ENCODE results near the gene ANKS1A. TPM values are rescaled to one million over a fixed set of nuclear protein-coding genes. Genes with fewer than 3 reads are reported as not detected.

ANKS1A gene
- polyA plus RNA-seq, 2 of the 4 experiments (the other 2 are of a cell fraction), result 3.6 to 5.9 TPM

DNA sequence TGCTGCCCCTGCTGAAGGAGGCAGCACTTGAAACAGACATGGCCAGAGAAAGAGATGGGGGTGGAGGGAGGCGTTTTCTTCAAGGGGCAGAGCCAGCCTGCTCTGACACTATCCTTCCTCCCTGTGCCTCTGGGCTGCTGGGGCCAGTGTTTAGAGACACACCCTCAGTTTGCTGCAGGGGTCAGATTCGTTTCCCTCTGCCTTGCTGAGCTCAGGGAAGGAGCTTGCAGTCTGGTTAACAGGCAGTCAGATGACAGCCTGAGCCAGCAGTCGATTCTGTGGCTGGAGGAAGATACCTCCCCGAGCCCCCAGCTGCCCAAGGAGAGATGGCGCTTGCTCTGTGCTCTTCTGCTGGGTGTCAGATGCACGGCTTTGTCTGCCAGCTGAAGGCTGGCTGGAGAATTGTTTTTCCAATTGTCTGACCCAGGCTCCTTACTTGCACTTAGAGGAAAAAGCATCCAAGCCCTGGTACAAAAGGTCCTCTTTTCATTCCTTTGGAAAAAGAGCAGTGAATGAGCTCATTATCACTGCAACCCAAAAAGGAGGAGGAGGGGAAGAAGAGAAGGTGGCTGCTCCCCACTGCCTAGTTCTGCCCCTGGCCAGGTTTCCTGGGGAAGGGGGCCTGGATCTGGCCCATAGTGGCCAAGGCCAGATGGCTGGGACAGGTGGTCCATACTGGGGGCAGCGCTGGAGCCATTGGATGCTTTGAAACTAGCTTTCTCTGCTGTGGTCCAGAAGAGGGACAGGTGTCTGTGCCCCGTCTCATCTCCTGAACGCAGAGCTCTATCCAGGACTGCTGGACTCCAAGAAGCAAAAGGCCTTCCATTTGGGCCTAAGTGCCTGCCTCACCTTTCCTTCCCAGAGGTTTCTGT is 163.9 kb downstream of the ANKS1A start:
- H3K9me3 ChIP-seq, result no peaks in the 10 kb centered on the region
- H3K4me1 ChIP-seq, result no peaks in the 10 kb centered on the region
- H3K4me3 ChIP-seq, result no peak overlapping the region
- FAIRE-seq, result no peak
- DNase-seq (ENCODE audit: low read depth in 1 of 2, low spot score in 1 of 2), result no peak
- WGBS (ENCODE audit: missing lambda C conversion rate), result 71% methylated on average over 5 of the region's 9 CpGs
- H3K27ac ChIP-seq, result no peak overlapping the region
- ChIA-PET CTCF (interaction anchor here (0.6 to 0.8 kb wide), 3 partner anchors 10 to 205 kb away, joined by 3 to 4 read pairs (median 3); no protein-coding TSS in a partner anchor), POLR2A (no interaction called here)
- no peak for ATAC-seq
- H3K4me2 ChIP-seq, result no peak overlapping the region
- TF ChIP-seq ZSCAN20 (CRISPR knock-in tag; IDR thresholded peaks at IDR 0.05) (no peak), HOXA7 (CRISPR knock-in tag; IDR thresholded peaks at IDR 0.05) (no peak), CBX2 (IDR thresholded peaks at IDR 0.05; ENCODE audit: borderline replicate concordance, low read depth) (no peak), RCOR1 (IDR thresholded peaks at IDR 0.05; ENCODE audit: low read depth, low read length) (no peak), TFCP2L1 (CRISPR knock-in tag; IDR thresholded peaks at IDR 0.05) (no peak), CHD4 (IDR thresholded peaks at IDR 0.05; ENCODE audit: borderline replicate concordance) (no peak), FOSB (CRISPR knock-in tag; IDR thresholded peaks at IDR 0.05) (no peak), ZNF302 (CRISPR knock-in tag; IDR thresholded peaks at IDR 0.05) (no peak), HEYL (CRISPR knock-in tag; IDR thresholded peaks at IDR 0.05) (no peak), CEBPB (IDR thresholded peaks at IDR 0.05) (no peak), JUN (IDR thresholded peaks at IDR 0.05) (no peak), CBX8 (IDR thresholded peaks at IDR 0.05) (no peak), EHMT2 (IDR thresholded peaks at IDR 0.05; ENCODE audit: low read depth) (no peak), NPAS2 (CRISPR knock-in tag; IDR thresholded peaks at IDR 0.05; ENCODE audit: borderline replicate concordance) (no peak), ZC3H11A (IDR thresholded peaks at IDR 0.05) (no peak), EHF (CRISPR knock-in tag; IDR thresholded peaks at IDR 0.05) (no peak)
- TF ChIP-seq, protein P1, sequence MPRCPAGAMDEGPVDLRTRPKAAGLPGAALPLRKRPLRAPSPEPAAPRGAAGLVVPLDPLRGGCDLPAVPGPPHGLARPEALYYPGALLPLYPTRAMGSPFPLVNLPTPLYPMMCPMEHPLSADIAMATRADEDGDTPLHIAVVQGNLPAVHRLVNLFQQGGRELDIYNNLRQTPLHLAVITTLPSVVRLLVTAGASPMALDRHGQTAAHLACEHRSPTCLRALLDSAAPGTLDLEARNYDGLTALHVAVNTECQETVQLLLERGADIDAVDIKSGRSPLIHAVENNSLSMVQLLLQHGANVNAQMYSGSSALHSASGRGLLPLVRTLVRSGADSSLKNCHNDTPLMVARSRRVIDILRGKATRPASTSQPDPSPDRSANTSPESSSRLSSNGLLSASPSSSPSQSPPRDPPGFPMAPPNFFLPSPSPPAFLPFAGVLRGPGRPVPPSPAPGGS (IDR thresholded peaks at IDR 0.05), result no peak

DNA sequence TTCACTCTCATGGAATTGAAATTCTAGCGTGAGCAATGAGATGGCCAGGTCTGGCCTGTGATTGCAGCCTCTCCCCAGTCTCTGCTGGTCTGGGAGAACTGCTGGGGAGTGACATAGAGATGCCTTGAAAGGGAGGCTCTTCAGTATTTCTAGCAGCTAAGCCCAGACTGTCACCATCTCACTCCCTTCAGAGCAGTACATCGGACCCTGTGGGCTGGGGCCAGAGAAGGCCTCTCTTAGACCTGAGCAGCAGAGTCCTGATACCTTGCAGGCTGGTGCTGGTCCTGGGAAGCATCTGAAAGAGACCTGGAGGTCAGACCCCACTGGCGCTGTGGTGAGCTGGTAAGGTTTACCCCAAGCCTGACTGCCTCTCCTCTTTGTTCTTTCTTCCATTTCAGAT is 164.6 kb downstream of the ANKS1A start:
- Histone ChIP-seq H3K9me3 (no peaks in the 10 kb centered on the region), H3K4me1 (no peaks in the 10 kb centered on the region), H3K4me3 (no peak overlapping the region), H3K4me2 (no peak overlapping the region), H3K27ac (no peak overlapping the region)
- no peak; a peak in 1 of 6 replicates for ATAC-seq
- TF ChIP-seq, protein P2, sequence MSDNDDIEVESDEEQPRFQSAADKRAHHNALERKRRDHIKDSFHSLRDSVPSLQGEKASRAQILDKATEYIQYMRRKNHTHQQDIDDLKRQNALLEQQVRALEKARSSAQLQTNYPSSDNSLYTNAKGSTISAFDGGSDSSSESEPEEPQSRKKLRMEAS (IDR thresholded peaks at IDR 0.05), result no peak
- TF ChIP-seq, protein P3, sequence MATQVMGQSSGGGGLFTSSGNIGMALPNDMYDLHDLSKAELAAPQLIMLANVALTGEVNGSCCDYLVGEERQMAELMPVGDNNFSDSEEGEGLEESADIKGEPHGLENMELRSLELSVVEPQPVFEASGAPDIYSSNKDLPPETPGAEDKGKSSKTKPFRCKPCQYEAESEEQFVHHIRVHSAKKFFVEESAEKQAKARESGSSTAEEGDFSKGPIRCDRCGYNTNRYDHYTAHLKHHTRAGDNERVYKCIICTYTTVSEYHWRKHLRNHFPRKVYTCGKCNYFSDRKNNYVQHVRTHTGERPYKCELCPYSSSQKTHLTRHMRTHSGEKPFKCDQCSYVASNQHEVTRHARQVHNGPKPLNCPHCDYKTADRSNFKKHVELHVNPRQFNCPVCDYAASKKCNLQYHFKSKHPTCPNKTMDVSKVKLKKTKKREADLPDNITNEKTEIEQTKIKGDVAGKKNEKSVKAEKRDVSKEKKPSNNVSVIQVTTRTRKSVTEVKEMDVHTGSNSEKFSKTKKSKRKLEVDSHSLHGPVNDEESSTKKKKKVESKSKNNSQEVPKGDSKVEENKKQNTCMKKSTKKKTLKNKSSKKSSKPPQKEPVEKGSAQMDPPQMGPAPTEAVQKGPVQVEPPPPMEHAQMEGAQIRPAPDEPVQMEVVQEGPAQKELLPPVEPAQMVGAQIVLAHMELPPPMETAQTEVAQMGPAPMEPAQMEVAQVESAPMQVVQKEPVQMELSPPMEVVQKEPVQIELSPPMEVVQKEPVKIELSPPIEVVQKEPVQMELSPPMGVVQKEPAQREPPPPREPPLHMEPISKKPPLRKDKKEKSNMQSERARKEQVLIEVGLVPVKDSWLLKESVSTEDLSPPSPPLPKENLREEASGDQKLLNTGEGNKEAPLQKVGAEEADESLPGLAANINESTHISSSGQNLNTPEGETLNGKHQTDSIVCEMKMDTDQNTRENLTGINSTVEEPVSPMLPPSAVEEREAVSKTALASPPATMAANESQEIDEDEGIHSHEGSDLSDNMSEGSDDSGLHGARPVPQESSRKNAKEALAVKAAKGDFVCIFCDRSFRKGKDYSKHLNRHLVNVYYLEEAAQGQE (IDR thresholded peaks at IDR 0.05), result no peak
- TF ChIP-seq TFCP2L1 (CRISPR knock-in tag; IDR thresholded peaks at IDR 0.05), result no peak
- TF ChIP-seq NR3C1 (IDR thresholded peaks at IDR 0.05), result no peak
- no peak for TF ChIP-seq NPAS2 (CRISPR knock-in tag; IDR thresholded peaks at IDR 0.05; ENCODE audit: borderline replicate concordance)
- TF ChIP-seq CEBPB (IDR thresholded peaks at IDR 0.05), result no peak
- no peak for TF ChIP-seq SMC3 (IDR thresholded peaks at IDR 0.05)
- TF ChIP-seq, protein P4, sequence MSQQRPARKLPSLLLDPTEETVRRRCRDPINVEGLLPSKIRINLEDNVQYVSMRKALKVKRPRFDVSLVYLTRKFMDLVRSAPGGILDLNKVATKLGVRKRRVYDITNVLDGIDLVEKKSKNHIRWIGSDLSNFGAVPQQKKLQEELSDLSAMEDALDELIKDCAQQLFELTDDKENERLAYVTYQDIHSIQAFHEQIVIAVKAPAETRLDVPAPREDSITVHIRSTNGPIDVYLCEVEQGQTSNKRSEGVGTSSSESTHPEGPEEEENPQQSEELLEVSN (IDR thresholded peaks at IDR 0.05; ENCODE audit: borderline replicate concordance, low read depth), result no peak
- TF ChIP-seq BHLHE40 (IDR thresholded peaks at IDR 0.05; ENCODE audit: low read depth, low read length), result no peak
- TF ChIP-seq, protein P5, sequence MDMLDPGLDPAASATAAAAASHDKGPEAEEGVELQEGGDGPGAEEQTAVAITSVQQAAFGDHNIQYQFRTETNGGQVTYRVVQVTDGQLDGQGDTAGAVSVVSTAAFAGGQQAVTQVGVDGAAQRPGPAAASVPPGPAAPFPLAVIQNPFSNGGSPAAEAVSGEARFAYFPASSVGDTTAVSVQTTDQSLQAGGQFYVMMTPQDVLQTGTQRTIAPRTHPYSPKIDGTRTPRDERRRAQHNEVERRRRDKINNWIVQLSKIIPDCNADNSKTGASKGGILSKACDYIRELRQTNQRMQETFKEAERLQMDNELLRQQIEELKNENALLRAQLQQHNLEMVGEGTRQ (IDR thresholded peaks at IDR 0.05), result no peak
- no peak for TF ChIP-seq JUNB (IDR thresholded peaks at IDR 0.05)
- 92% methylated on average over 2 of the region's 3 CpGs for WGBS (ENCODE audit: missing lambda C conversion rate)
- POLR2A ChIA-PET, result no interaction called here
- CTCF ChIA-PET, result interaction anchor here (0.6 to 0.9 kb wide), 3 partner anchors 9 to 206 kb away, joined by 3 read pairs; no protein-coding TSS in a partner anchor
- no peak for DNase-seq (ENCODE audit: low read depth in 1 of 2, low spot score in 1 of 2)
- FAIRE-seq, result no peak

All from A549 (cell line).